SK-N-SH (cell line): ENCODE measurements around the gene MRPL24. TPM values are rescaled to one million over a fixed set of nuclear protein-coding genes. Genes with fewer than 3 reads are reported as not detected.

Experiments used
- CTCF ChIA-PET: fragments of 300-600, 350-600 bp; formaldehyde crosslinking; extraction: SDS; loops from one replicate; lab custom pipeline; 2021; lab: Yijun Ruan, JAX
- POLR2A ChIA-PET: fragments of 350-600 bp; sonication (Branson Sonifier 250); formaldehyde crosslinking; extraction: SDS; loops from one replicate; lab custom pipeline; 2020; ENCODE audit warnings: antibody characterized with exemption, inconsistent platforms; lab: Yijun Ruan, JAX
- DNase-seq: peaks from one replicate; pipeline ENCODE4 v3.0.0; 2012
- H2AFZ ChIP-seq: fragments of 200-600 bp; sonication (generic); 2 replicates; pipeline ENCODE4 v1.8.1; 2016; ENCODE audit warnings: antibody characterized with exemption, mild to moderate bottlenecking, low read depth
- H3F3A ChIP-seq: fragments of 200-600 bp; sonication (generic); replicated peaks from 2 replicates; pipeline ENCODE3; 2016; ENCODE audit warnings: antibody characterized with exemption, mild to moderate bottlenecking; ENCODE audit not compliant: insufficient read depth
- H3K27ac ChIP-seq, 2 experiments: fragments of 200-500 bp in 1 of 2; fragments of 200-600 bp in 1 of 2; sonication (Bioruptor generic) in 1 of 2; sonication (generic), shearing (Covaris generic) in 1 of 2; 2 replicates each; pipeline versions ENCODE4 v1.5.1 to v1.6.1; 2014 to 2016; ENCODE audit warnings: low read depth in 2 of 2, inconsistent platforms in 1 of 2, low read length in 1 of 2, mild to moderate bottlenecking in 1 of 2, mixed read lengths in 1 of 2
- H3K27me3 ChIP-seq: fragments of 200-600 bp; sonication (generic), shearing (Covaris generic); 2 replicates; pipeline ENCODE4 v1.6.1; 2016; ENCODE audit warnings: mixed run types; ENCODE audit not compliant: insufficient read depth
- H3K36me3 ChIP-seq, 2 experiments: fragments of 200-500 bp in 1 of 2; fragments of 200-600 bp in 1 of 2; sonication (Bioruptor generic) in 1 of 2; sonication (generic) in 1 of 2; replicated peaks in 1 of 2; 2 replicates each; pipeline versions ENCODE3 to v1.5.1; 2014 to 2016; ENCODE audit warnings: low read length in 1 of 2, mild to moderate bottlenecking in 1 of 2; ENCODE audit not compliant: insufficient read depth in 2 of 2, control insufficient read depth in 1 of 2
- H3K4me1 ChIP-seq, 2 experiments: fragments of 200-500 bp in 1 of 2; fragments of 200-600 bp in 1 of 2; sonication (Bioruptor generic) in 1 of 2; sonication (generic), shearing (Covaris generic) in 1 of 2; 2 replicates each; pipeline versions ENCODE4 v1.5.1 to v1.6.1; 2014 to 2016; ENCODE audit warnings: low read depth in 1 of 2, low read length in 1 of 2, mixed run types in 1 of 2; ENCODE audit not compliant: insufficient read depth in 2 of 2, control insufficient read depth in 1 of 2
- H3K4me2 ChIP-seq: fragments of 200-600 bp; sonication (generic), shearing (Covaris generic); 2 replicates; pipeline ENCODE4 v1.6.1; 2017; ENCODE audit warnings: mixed run types
- H3K4me3 ChIP-seq, 2 experiments: fragments of 200-500 bp in 1 of 2; fragments of 200-600 bp in 1 of 2; sonication (Bioruptor generic) in 1 of 2; sonication (generic), shearing (Covaris generic) in 1 of 2; 2 replicates each; pipeline versions ENCODE4 v1.5.1 to v1.8.1; 2014 to 2016; ENCODE audit warnings: low read depth in 2 of 2, inconsistent platforms in 1 of 2, low read length in 1 of 2, mild to moderate bottlenecking in 1 of 2, mixed read lengths in 1 of 2, moderate library complexity in 1 of 2
- H3K79me2 ChIP-seq: fragments of 200-600 bp; sonication (generic); 2 replicates; pipeline ENCODE4 v1.8.1; 2017; ENCODE audit warnings: mild to moderate bottlenecking; ENCODE audit not compliant: insufficient read depth
- H3K9ac ChIP-seq: fragments of 200-600 bp; sonication (generic); 2 replicates; pipeline ENCODE4 v1.6.1; 2017; ENCODE audit warnings: mixed run types
- H3K9me2 ChIP-seq: fragments of 200-600 bp; sonication (generic); 2 replicates; pipeline ENCODE4 v1.6.1; 2017; ENCODE audit warnings: mixed run types
- H3K9me3 ChIP-seq: fragments of 200-600 bp; sonication (generic); 2 replicates; pipeline ENCODE4 v1.6.1; 2017; ENCODE audit warnings: mixed run types, mild to moderate bottlenecking, moderate library complexity
- H4K20me1 ChIP-seq: fragments of 200-600 bp; sonication (generic); 2 replicates; pipeline ENCODE4 v1.6.1; 2017; ENCODE audit warnings: mild to moderate bottlenecking, mixed run types; ENCODE audit not compliant: insufficient read depth
- ELF1 ChIP-seq: IDR thresholded peaks from 2 replicates; pipeline ENCODE4 v1.4.0; 2012
- FOSL2 ChIP-seq: IDR thresholded peaks from 2 replicates; pipeline ENCODE4 v1.4.0; 2012; ENCODE audit warnings: low read depth, mild to moderate bottlenecking, moderate library complexity, borderline replicate concordance
- FOXJ3 ChIP-seq: sonication (generic); formaldehyde crosslinking; IDR thresholded peaks from 2 replicates; pipeline ENCODE4 v1.5.1; 2020; ENCODE audit warnings: mild to moderate bottlenecking, missing genetic modification reagents
- GABPA ChIP-seq: IDR thresholded peaks from 2 replicates; pipeline ENCODE4 v1.4.0; 2012; ENCODE audit warnings: low read depth, mild to moderate bottlenecking
- IRF3 ChIP-seq: fragments of 150-350 bp; IDR thresholded peaks from 2 replicates; pipeline ENCODE4 v1.6.1; 2016; ENCODE audit warnings: mild to moderate bottlenecking, low read depth, low read length
- JUND ChIP-seq: IDR thresholded peaks from 2 replicates; pipeline ENCODE4 v1.4.0; 2012
- MEF2A ChIP-seq: IDR thresholded peaks from 2 replicates; pipeline ENCODE4 v1.4.0; 2012; ENCODE audit warnings: low read depth, borderline replicate concordance
- MXI1 ChIP-seq: IDR thresholded peaks from 2 replicates; pipeline ENCODE4 v1.6.1; 2012; ENCODE audit warnings: mild to moderate bottlenecking, low read depth, low read length, improper control_type of control experiment
- NRF1 ChIP-seq: IDR thresholded peaks from 2 replicates; pipeline ENCODE4 v1.6.1; 2012; ENCODE audit warnings: low read depth, mild to moderate bottlenecking, low read length
- RAD21 ChIP-seq: IDR thresholded peaks from 2 replicates; pipeline ENCODE4 v1.6.1; 2012; ENCODE audit warnings: mild to moderate bottlenecking, low read length
- RCOR1 ChIP-seq: fragments of 150-350 bp; IDR thresholded peaks from 2 replicates; pipeline ENCODE4 v1.6.1; 2017; ENCODE audit warnings: antibody characterized with exemption, low read length
- RXRA ChIP-seq: IDR thresholded peaks from 2 replicates; pipeline ENCODE4 v1.4.0; 2012; ENCODE audit warnings: low read depth, mild to moderate bottlenecking, borderline replicate concordance
- SIN3A ChIP-seq: IDR thresholded peaks from 2 replicates; pipeline ENCODE4 v1.6.1; 2012; ENCODE audit warnings: low read depth, mild to moderate bottlenecking, low read length, moderate library complexity, borderline replicate concordance
- TAF1 ChIP-seq: IDR thresholded peaks from 2 replicates; pipeline ENCODE4 v1.6.1; 2012; ENCODE audit warnings: low read depth, mild to moderate bottlenecking, low read length, moderate library complexity, borderline replicate concordance
- TCF12 ChIP-seq: IDR thresholded peaks from 2 replicates; pipeline ENCODE4 v1.4.0; 2012
- TEAD4 ChIP-seq: IDR thresholded peaks from 2 replicates; pipeline ENCODE4 v1.4.0; 2012; ENCODE audit warnings: mild to moderate bottlenecking, borderline replicate concordance; ENCODE audit not compliant: insufficient read depth
- whole genome bisulfite sequencing: methylation state at CpG from one replicate; pipeline ENCODE4 v1.1.6; 2017; ENCODE audit warnings: low lambda C conversion rate; 5-methylcytosine and 5-hydroxymethylcytosine counted together
- polyA plus RNA-seq, 3 experiments: library from polyadenylated mRNA; depleted of rRNA; stranded (reverse); fragments of >200 nt; gene quantifications; 2 replicates each; pipeline ENCODE4 v1.2.3, GENCODE V29; 2012
- TF ChIP-seq, protein P1 (sequence below): IDR thresholded peaks from 2 replicates; pipeline ENCODE4; 2012

Gene MRPL24
- polyA plus RNA-seq, 1 of the 3 experiments (the other 2 are of a cell fraction), result 149 TPM

DNA sequence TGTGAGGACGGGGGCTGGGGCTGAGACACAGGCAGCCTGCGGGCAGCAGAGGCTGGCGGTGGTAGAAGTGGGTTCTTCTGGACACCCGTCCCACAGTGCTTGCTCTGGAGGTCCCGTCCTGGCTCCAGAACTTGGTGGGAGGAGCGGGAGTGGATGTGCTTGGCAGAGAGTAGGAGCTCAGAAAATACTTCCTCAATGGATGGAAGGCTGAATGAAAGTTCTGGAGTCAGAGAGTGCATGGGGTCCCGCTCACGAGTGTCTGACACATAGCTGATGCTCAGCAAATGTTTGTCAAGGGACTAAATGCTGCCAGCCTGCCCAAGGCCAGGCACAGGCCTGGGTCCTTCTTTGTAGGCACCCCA lies 50.2 kb downstream of the MRPL24 start:
- Histone ChIP-seq H3K27me3 (no peaks in the 10 kb centered on the region), H3K4me3 (no peak overlapping the region), H3K4me2 (peak overlapping the region; percentile 82; the same call in 1 of the 2 replicates), H3K36me3 (no peaks in the 10 kb centered on the region), H4K20me1 (no peaks in the 10 kb centered on the region), H3F3A (peaks cover 11% of the 10 kb centered on the region), H2AFZ (no peak overlapping the region), H3K9me3 (no peaks in the 10 kb centered on the region), H3K79me2 (no peaks in the 10 kb centered on the region), H3K27ac (peak overlapping the region in 1 of 2 experiments; percentile 86; a peak in 1 of 4 replicates), H3K9ac (no peak overlapping the region), H3K9me2 (no peaks in the 10 kb centered on the region), H3K4me1 (peaks cover 14 to 55% of the 10 kb centered on the region in 2 experiments; a peak in 3 of 4 replicates)
- ChIA-PET POLR2A (interaction anchor here (1.2 to 4.3 kb wide), 9 partner anchors 14 to 166 kb away, joined by 4 to 57 read pairs (median 8); partner anchors contain the start of genes CRABP2, ISG20L2 and METTL25B), CTCF (interaction anchor here (1.0 to 45.5 kb wide), 22 partner anchors 12 to 237 kb away, joined by 3 to 2702 read pairs (median 17); partner anchors contain the start of genes CRABP2, INSRR, ISG20L2 and METTL25B)
- TF ChIP-seq MEF2A (no peak), FOXJ3 (CRISPR knock-in tag) (no peak), JUND (no peak), SIN3A (no peak), RXRA (no peak), TAF1 (no peak), IRF3 (no peak), TCF12 (no peak), NRF1 (no peak), GABPA (no peak), FOSL2 (no peak), MXI1 (no peak), TEAD4 (no peak), ELF1 (no peak)
- TF ChIP-seq, protein P1, sequence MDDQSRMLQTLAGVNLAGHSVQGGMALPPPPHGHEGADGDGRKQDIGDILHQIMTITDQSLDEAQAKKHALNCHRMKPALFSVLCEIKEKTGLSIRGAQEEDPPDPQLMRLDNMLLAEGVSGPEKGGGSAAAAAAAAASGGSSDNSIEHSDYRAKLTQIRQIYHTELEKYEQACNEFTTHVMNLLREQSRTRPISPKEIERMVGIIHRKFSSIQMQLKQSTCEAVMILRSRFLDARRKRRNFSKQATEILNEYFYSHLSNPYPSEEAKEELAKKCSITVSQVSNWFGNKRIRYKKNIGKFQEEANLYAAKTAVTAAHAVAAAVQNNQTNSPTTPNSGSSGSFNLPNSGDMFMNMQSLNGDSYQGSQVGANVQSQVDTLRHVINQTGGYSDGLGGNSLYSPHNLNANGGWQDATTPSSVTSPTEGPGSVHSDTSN, result no peak
- 89% methylated on average over 8 of the region's 8 CpGs for WGBS
- no peak for DNase-seq

- WGBS, result 40% methylated on average over 10 of the region's 10 CpGs
- Histone ChIP-seq H3K79me2 (no peaks in the 10 kb centered on the region), H3K36me3 (no peaks in the 10 kb centered on the region), H3K9me2 (no peaks in the 10 kb centered on the region)
- POLR2A ChIA-PET, result interaction anchor here (0.9 to 4.3 kb wide), 16 partner anchors 9 to 167 kb away, joined by 3 to 57 read pairs (median 6); partner anchors contain the start of genes CRABP2, ISG20L2, METTL25B and MRPL24
- no peak for TF ChIP-seq RAD21
- peak; percentile 55; the same call in 1 of the 2 replicates for TF ChIP-seq RCOR1
- TF ChIP-seq, all 33 proteins: peak for 1
- H2AFZ ChIP-seq, result no peak overlapping the region
- CTCF ChIA-PET, result interaction anchor here (0.6 to 45.5 kb wide), 65 partner anchors 11 to 319 kb away, joined by 3 to 2702 read pairs (median 7); partner anchors contain the start of genes BCAN, CRABP2, HDGF and INSRR
- peaks cover 11% of the 10 kb centered on the region for H3F3A ChIP-seq
- no peak overlapping the region for H3K9ac ChIP-seq
- H3K9me3 ChIP-seq, result no peaks in the 10 kb centered on the region
- H3K27ac ChIP-seq, result peak overlapping the region in 1 of 2 experiments; percentile 86; a peak in 2 of 4 replicates
- no peaks in the 10 kb centered on the region for H4K20me1 ChIP-seq
- peak overlapping the region; percentile 32 to 51; a peak in 3 of 4 replicates for H3K4me3 ChIP-seq
- H3K4me1 ChIP-seq, result peaks cover 14 to 55% of the 10 kb centered on the region in 2 experiments; a peak in 3 of 4 replicates
- H3K27me3 ChIP-seq, result no peaks in the 10 kb centered on the region
- DNase-seq, result no peak
- H3K4me2 ChIP-seq, result peak overlapping the region; percentile 82
Measured at GRCh38 chr1:156689953-156690674, 50.8 kb downstream of the MRPL24 start.
